Kidney (tissue), 14 donors: ENCODE measurements around the gene ABI1. TPM values are rescaled to one million over a fixed set of nuclear protein-coding genes. Genes with fewer than 3 reads are reported as not detected.
A peak's percentile ranks its signal among the peaks of the same experiment; 100 is the strongest.
"Not testable (repeated sequence)": the region's sequence is repeated elsewhere in the genome, so short reads cannot be mapped to it uniquely, and the experiment has no call there.

Experiments used
- DNase-seq, 5 donors: peaks; one replicate each; pipeline ENCODE4 v3.0.0-alpha.2; 2013 to 2020
- FAIRE-seq: peaks from 2 replicates; lab custom pipeline; 2012; peaks lifted over from hg19 to GRCh38; lab: Jason Lieb, UNC
- H3K27ac ChIP-seq, 2 donors: one replicate each; pipeline ENCODE4 v1.7.0; 2013; ENCODE audit warnings: low read depth in 2 of 2, low read length in 2 of 2, inconsistent platforms in 1 of 2
- H3K27me3 ChIP-seq: one replicate; pipeline ENCODE4 v1.7.1; 2013; ENCODE audit warnings: low read length, inconsistent platforms; ENCODE audit not compliant: control insufficient read depth, insufficient read depth
- H3K36me3 ChIP-seq, 3 donors: one replicate each; pipeline versions ENCODE4 v1.7.0 to v1.7.1; 2013; ENCODE audit warnings: low read length in 3 of 3, control low read depth in 1 of 3, inconsistent platforms in 1 of 3; ENCODE audit not compliant: insufficient read depth in 3 of 3, control insufficient read depth in 2 of 3
- H3K4me1 ChIP-seq, 3 donors: one replicate each; pipeline versions ENCODE4 v1.7.0 to v1.7.1; 2013; ENCODE audit warnings: low read length in 3 of 3, inconsistent platforms in 1 of 3, low read depth in 1 of 3; ENCODE audit not compliant: control insufficient read depth in 2 of 3, insufficient read depth in 2 of 3
- H3K4me3 ChIP-seq, 3 donors: one replicate each; pipeline versions ENCODE4 v1.7.0 to v1.8.1; 2013; ENCODE audit warnings: low read length in 3 of 3, control low read depth in 1 of 3, inconsistent platforms in 1 of 3
- H3K9ac ChIP-seq, 3 donors: one replicate each; pipeline versions ENCODE4 v1.7.0 to v1.7.1; 2013; ENCODE audit warnings: low read length in 3 of 3, control low read depth in 1 of 3, inconsistent platforms in 1 of 3
- H3K9me3 ChIP-seq, 3 donors: one replicate each; pipeline versions ENCODE4 v1.7.0 to v1.7.1; 2013; ENCODE audit warnings: low read length in 3 of 3, control low read depth in 1 of 3, inconsistent platforms in 1 of 3; ENCODE audit not compliant: control insufficient read depth in 2 of 3, insufficient read depth in 1 of 3
- intact Hi-C: fragments of 100-400 bp; cut with DNase I; formaldehyde crosslinking; loops from one replicate; pipeline ENCODE4 v1.11.1; 2022
- polyA plus RNA-seq: library from polyadenylated mRNA; stranded (reverse); fragments of 350-450 nt; fragmentation: Illumina TruSeq; extraction: RNeasy Lipid Tissue Mini Kit (QIAGEN cat#74804); gene quantifications from one replicate; pipeline ENCODE4 v1.2.3, GENCODE V29; 2014; ENCODE audit warnings: low read depth, low replicate concordance; ENCODE audit not compliant: insufficient read depth
- total RNA-seq: library from RNA; stranded (reverse); fragmentation: NEBNext Ultra II Directional; extraction: Animal tissue kit (Norgen Biotek cat#: 25700); gene quantifications from one replicate; pipeline ENCODE4 v1.2.1, GENCODE V29; 2021
- TF ChIP-seq, protein P1 (sequence below): IDR thresholded peaks from 3 replicates; pipeline ENCODE4 v1.5.1; 2012; ENCODE audit warnings: mild to moderate bottlenecking, moderate library complexity, borderline replicate concordance; ENCODE audit not compliant: insufficient read depth; ENCODE audit errors: extremely low read depth
- donor health status: control.
- donor health status: control.
- donor health status: control.
- donor health status: control.
- donor health status: control.
- donor health status: DM: yes; HTN: yes; CAD: no.
- donor health status: Normal renal cell carcinoma (clear cell type).

The ABI1 gene
- total and polyA plus RNA-seq, 2 donors from 2014 or later: 25.7 to 54.1 TPM

DNA sequence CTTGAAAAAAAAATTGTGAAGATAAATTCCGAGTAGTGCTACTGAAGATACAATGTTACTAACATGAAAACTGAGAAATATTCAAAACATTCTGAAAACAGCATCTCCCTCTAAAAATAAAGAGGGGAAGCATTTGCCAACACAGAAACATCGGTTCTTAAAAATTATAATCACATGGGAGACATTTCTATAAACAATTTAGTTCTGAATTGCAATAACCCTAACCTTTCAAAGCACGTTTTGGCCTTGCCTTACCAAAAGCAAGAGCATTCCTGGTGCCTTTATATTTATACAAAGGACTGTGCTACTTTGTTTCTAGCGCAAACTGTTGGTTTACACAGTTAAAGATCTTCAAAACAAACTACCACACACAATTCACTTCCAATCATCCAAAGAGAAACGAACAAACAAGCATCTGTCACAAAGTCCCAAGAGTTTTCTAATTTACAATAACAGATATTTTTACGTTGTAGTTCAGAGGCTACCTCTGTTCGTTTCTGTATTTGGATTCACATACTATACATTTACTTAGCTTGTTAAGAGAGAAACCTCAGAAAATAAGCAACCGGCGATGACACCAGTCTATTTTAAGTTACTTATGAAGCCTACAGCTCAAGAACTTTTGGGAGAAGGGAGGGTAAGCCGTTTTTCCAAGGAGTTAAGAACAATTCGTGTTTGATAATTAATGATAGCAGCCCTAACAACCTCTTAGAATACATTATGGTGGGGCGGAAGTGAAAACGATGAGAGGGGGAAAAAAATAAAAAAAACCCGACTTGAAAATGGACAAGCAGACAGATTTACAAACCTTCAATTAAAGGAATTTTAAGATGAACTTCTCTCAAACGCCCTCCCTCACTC lies 1.3 kb downstream of the ABI1 start:
- H3K36me3 ChIP-seq: no peaks in the 10 kb centered on the region
- H3K4me1 ChIP-seq: peaks cover 4 to 22% (median 5%) of the 10 kb centered on the region in 3 donors
- TF ChIP-seq, protein P1, sequence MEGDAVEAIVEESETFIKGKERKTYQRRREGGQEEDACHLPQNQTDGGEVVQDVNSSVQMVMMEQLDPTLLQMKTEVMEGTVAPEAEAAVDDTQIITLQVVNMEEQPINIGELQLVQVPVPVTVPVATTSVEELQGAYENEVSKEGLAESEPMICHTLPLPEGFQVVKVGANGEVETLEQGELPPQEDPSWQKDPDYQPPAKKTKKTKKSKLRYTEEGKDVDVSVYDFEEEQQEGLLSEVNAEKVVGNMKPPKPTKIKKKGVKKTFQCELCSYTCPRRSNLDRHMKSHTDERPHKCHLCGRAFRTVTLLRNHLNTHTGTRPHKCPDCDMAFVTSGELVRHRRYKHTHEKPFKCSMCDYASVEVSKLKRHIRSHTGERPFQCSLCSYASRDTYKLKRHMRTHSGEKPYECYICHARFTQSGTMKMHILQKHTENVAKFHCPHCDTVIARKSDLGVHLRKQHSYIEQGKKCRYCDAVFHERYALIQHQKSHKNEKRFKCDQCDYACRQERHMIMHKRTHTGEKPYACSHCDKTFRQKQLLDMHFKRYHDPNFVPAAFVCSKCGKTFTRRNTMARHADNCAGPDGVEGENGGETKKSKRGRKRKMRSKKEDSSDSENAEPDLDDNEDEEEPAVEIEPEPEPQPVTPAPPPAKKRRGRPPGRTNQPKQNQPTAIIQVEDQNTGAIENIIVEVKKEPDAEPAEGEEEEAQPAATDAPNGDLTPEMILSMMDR: no peak
- H3K9me3 ChIP-seq: no peaks in the 10 kb centered on the region
- no peak for FAIRE-seq
- DNase-seq: peak in 1 of 5 donors; percentile 17
- no peaks in the 10 kb centered on the region for H3K27me3 ChIP-seq
- peak overlapping the region; percentile 94 to 98 for H3K27ac ChIP-seq
- intact Hi-C loops: no loop called here
- peak overlapping the region; percentile 44 to 95 (median 70) for H3K9ac ChIP-seq
- H3K4me3 ChIP-seq: peak overlapping the region; percentile 96 to 97 (median 97)

DNA sequence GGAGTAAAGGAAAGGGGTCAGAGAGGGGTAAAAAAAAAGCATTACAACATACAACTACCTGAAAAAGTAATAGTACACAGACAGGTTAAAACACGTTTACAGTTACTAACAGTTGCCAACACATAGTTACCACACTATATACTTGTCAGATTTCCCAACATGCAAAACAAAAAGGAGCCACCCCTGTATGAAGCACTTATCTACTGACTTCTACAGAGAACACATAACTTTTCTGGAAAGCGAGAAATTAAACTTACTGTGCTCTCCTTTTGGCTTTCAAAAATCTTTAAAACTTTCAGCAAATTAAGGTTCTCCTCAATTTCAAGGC lies 2.1 kb downstream of the ABI1 start:
- Histone ChIP-seq H3K9me3 (no peaks in the 10 kb centered on the region), H3K27ac (no peak overlapping the region), H3K4me3 (peak overlapping the region in 2 of 3 donors; percentile 96 to 97), H3K27me3 (no peaks in the 10 kb centered on the region), H3K9ac (peak overlapping the region in 1 of 3 donors; percentile 95), H3K4me1 (peaks cover 4 to 24% (median 5%) of the 10 kb centered on the region in 3 donors), H3K36me3 (no peaks in the 10 kb centered on the region)
- intact Hi-C loops: no loop called here
- TF ChIP-seq, protein P1: no peak
- DNase-seq (no peak), FAIRE-seq (no peak)

DNA sequence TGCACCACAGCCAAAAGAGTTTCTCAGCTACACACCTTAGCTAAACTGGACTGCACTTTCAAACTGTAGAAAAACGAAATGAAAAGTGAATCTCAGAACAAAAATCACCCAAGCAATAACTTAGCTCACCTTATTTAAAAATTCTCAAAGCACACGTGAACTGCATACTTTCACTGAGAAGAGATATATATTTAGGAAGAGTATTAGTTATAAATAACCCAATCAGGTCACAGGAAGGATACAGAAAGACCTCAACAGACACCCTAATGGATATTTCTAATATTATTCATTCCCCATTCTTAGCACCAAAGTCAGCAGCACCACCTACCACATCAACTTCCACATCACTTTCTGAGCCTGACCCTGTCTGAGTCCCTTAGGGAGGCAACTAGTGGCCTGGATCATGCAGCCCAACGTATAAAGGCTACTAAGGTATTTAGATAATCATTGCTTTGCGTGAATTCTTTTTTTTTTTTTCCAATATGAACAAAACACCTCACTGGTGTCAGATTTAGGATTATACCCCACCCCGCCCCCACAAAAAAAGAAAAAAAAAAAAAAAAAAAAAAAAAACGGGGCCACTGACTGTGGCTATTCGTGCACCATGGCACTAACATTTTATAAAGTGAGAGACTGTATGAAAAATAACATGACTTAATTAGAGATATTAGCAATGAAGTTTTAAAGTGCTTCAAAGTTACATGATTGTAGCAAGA lies 2.6 kb downstream of the ABI1 start:
- Histone ChIP-seq H3K4me3 (peak overlapping the region in 2 of 3 donors; percentile 26 to 97), H3K9ac (peak overlapping the region in 1 of 3 donors; percentile 95), H3K9me3 (no peaks in the 10 kb centered on the region), H3K36me3 (no peaks in the 10 kb centered on the region), H3K4me1 (peaks cover 4 to 24% (median 5%) of the 10 kb centered on the region in 3 donors), H3K27ac (no peak overlapping the region), H3K27me3 (no peaks in the 10 kb centered on the region)
- intact Hi-C loops: no loop called here
- DNase-seq (peak in 1 of 5 donors; percentile 23), FAIRE-seq (no peak)
- TF ChIP-seq, protein P1: no peak

DNA sequence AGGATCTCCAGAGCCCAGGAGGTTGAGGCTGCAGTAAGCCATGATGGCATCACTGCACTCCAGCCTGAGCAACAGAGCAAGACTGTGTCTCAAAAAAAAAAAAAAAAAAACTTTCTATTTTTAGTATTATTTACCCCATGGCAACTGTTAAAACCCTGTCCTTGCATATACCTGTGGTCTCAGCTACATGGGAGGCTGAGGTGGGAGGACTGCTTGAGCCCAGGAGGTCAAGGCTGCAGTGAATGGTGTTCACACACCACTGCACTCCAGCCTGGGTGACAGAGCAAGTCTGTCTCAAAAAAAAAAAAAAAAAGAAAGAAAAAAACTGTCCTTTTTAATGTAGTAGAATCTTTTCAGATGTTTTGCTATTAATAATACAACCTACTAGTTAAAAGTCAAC lies 3.2 kb downstream of the ABI1 start:
- not testable (repeated sequence) for FAIRE-seq, H3K9ac ChIP-seq

More for the DNA sequence above, 3.2 kb downstream of the ABI1 start:
- H3K9me3 ChIP-seq, intact Hi-C loops, H3K27ac ChIP-seq, H3K36me3 ChIP-seq, H3K27me3 ChIP-seq, DNase-seq, H3K4me3 ChIP-seq: not testable (repeated sequence)
- H3K4me1 ChIP-seq: peaks cover 4 to 24% (median 5%) of the 10 kb centered on the region in 3 donors
